WTC11 (cell line): ENCODE data around the gene MSI2.

Source experiments
- ARID4B ChIP-seq: sonication (generic); formaldehyde crosslinking; IDR thresholded peaks from 2 replicates; pipeline ENCODE4 v1.8.0; 2023; ENCODE audit warnings: missing genetic modification reagents, mild to moderate bottlenecking, borderline replicate concordance
- ATF2 ChIP-seq: sonication (generic); formaldehyde crosslinking; IDR thresholded peaks from 2 replicates; pipeline ENCODE4 v1.8.1; 2022; ENCODE audit warnings: low read depth, missing genetic modification reagents, borderline replicate concordance
- CTCF ChIP-seq: fragments of 200-600 bp; IDR thresholded peaks from 2 replicates; pipeline ENCODE4 v1.8.0; 2022; ENCODE audit warnings: antibody characterized with exemption
- JUN ChIP-seq: sonication (generic); formaldehyde crosslinking; IDR thresholded peaks from 2 replicates; pipeline ENCODE4 v1.8.0; 2023; ENCODE audit warnings: mild to moderate bottlenecking, missing genetic modification reagents
- SMAD4 ChIP-seq: sonication (generic); formaldehyde crosslinking; IDR thresholded peaks from 2 replicates; pipeline ENCODE4 v1.8.0; 2022; ENCODE audit warnings: mild to moderate bottlenecking, missing genetic modification reagents

- TF ChIP-seq SMAD4: no peak
- no peak for TF ChIP-seq ARID4B
- no peak for TF ChIP-seq JUN
- TF ChIP-seq CTCF: no peak
- TF ChIP-seq ATF2 (CRISPR knock-in tag): no peak
Observed at GRCh38 chr17:57559634-57560318, 303.5 kb downstream of the MSI2 start.
